Osteoblast (primary cell): Measurements from ENCODE around the gene FRMD4A. TPM values are rescaled to one million over a fixed set of nuclear protein-coding genes. Genes with fewer than 3 reads are reported as not detected.
A peak's percentile ranks its signal among the peaks of the same experiment; 100 is the strongest.

Experiments used
- DNase-seq: peaks from one replicate; pipeline ENCODE4 v3.0.0; 2011; ENCODE audit warnings: low spot score, mixed read lengths; ENCODE audit not compliant: insufficient read length; ENCODE audit errors: missing footprints
- H2AFZ ChIP-seq: 2 replicates; pipeline ENCODE4 v1.6.0; 2011; ENCODE audit warnings: mild to moderate bottlenecking, low read length
- H3K27ac ChIP-seq: 2 replicates; pipeline ENCODE4 v1.5.1; 2011; ENCODE audit warnings: mild to moderate bottlenecking, low read depth, low read length, moderate library complexity
- H3K27me3 ChIP-seq: 2 replicates; pipeline ENCODE4 v1.6.0; 2012; ENCODE audit warnings: mild to moderate bottlenecking, control low read depth, inconsistent platforms, low read length, moderate library complexity; ENCODE audit not compliant: insufficient read depth
- H3K36me3 ChIP-seq: 2 replicates; pipeline ENCODE4 v1.5.1; 2011; ENCODE audit warnings: mild to moderate bottlenecking, low read length, control low read depth, moderate library complexity; ENCODE audit not compliant: insufficient read depth
- H3K4me1 ChIP-seq: 2 replicates; pipeline ENCODE4 v1.5.1; 2011; ENCODE audit warnings: mild to moderate bottlenecking, low read length, control low read depth, moderate library complexity; ENCODE audit not compliant: insufficient read depth
- H3K4me2 ChIP-seq: 2 replicates; pipeline ENCODE4 v1.6.0; 2011; ENCODE audit warnings: mild to moderate bottlenecking, low read length; ENCODE audit not compliant: insufficient read depth
- H3K4me3 ChIP-seq: fragments of 200-600 bp; sonication (generic); 3 replicates; pipeline ENCODE4 v1.5.1; 2012; ENCODE audit warnings: mild to moderate bottlenecking, low read length, inconsistent platforms; ENCODE audit not compliant: insufficient read depth
- H3K79me2 ChIP-seq: 2 replicates; pipeline ENCODE4 v1.6.0; 2012; ENCODE audit warnings: mild to moderate bottlenecking, low read length, control low read depth, inconsistent platforms; ENCODE audit not compliant: insufficient read depth
- H3K9me3 ChIP-seq: 2 replicates; pipeline ENCODE4 v1.5.1; 2011; ENCODE audit warnings: low read depth, low read length, control low read depth
- H4K20me1 ChIP-seq: 2 replicates; pipeline ENCODE4 v1.6.0; 2012; ENCODE audit warnings: mild to moderate bottlenecking, low read length, control low read depth; ENCODE audit not compliant: insufficient read depth
- CTCF ChIP-seq: IDR thresholded peaks from 2 replicates; pipeline ENCODE4 v1.5.1; 2011; ENCODE audit warnings: mild to moderate bottlenecking, low read depth, low read length, moderate library complexity; ENCODE audit errors: extremely low read depth
- total RNA-seq: library from RNA; depleted of rRNA; stranded (reverse); fragments of >200 nt; gene quantifications from 2 replicates; pipeline ENCODE4 v1.2.3, GENCODE V29; 2012

The FRMD4A gene
- total RNA-seq, 1 donor = 41.3 TPM

GRCh38 chr10:13632884-13633440, 697.8 kb downstream of the FRMD4A start:
- H3K27ac ChIP-seq = peak overlapping the region; percentile 57
- H3K27me3 ChIP-seq = no peaks in the 10 kb centered on the region
- no peak for DNase-seq
- TF ChIP-seq CTCF = no peak
- no peak overlapping the region for H3K4me3 ChIP-seq
- H3K9me3 ChIP-seq = no peaks in the 10 kb centered on the region
- H4K20me1 ChIP-seq = peaks cover 4% of the 10 kb centered on the region
- H3K79me2 ChIP-seq = no peaks in the 10 kb centered on the region
- H3K4me1 ChIP-seq = peaks cover 24% of the 10 kb centered on the region
- no peak overlapping the region for H3K4me2 ChIP-seq
- peaks cover 9% of the 10 kb centered on the region for H3K36me3 ChIP-seq
- H2AFZ ChIP-seq = no peak overlapping the region

- no peaks in the 10 kb centered on the region for H3K9me3 ChIP-seq
- H3K27ac ChIP-seq = no peak overlapping the region
- peaks cover 9% of the 10 kb centered on the region for H3K36me3 ChIP-seq
- H2AFZ ChIP-seq = no peak overlapping the region
- no peak for DNase-seq
- no peak overlapping the region for H3K4me2 ChIP-seq
- no peak overlapping the region for H3K4me3 ChIP-seq
- H3K27me3 ChIP-seq = no peaks in the 10 kb centered on the region
- H3K79me2 ChIP-seq = no peaks in the 10 kb centered on the region
- peaks cover 19% of the 10 kb centered on the region for H3K4me1 ChIP-seq
- H4K20me1 ChIP-seq = peaks cover 3% of the 10 kb centered on the region
- no peak for TF ChIP-seq CTCF
Measured at GRCh38 chr10:13632440-13632839, 698.3 kb downstream of the FRMD4A start.

GRCh38 chr10:13631594-13631993, 699.1 kb downstream of the FRMD4A start:
- Histone ChIP-seq H3K27ac (no peak overlapping the region), H3K27me3 (no peaks in the 10 kb centered on the region), H3K36me3 (peaks cover 9% of the 10 kb centered on the region), H2AFZ (no peak overlapping the region), H3K4me2 (no peak overlapping the region), H3K4me3 (no peak overlapping the region), H3K4me1 (peaks cover 12% of the 10 kb centered on the region), H3K9me3 (no peaks in the 10 kb centered on the region), H4K20me1 (no peaks in the 10 kb centered on the region), H3K79me2 (no peaks in the 10 kb centered on the region)
- TF ChIP-seq CTCF = no peak
- DNase-seq = no peak

GRCh38 chr10:13630231-13630630, 700.5 kb downstream of the FRMD4A start:
- H3K9me3 ChIP-seq = no peaks in the 10 kb centered on the region
- H3K79me2 ChIP-seq = no peaks in the 10 kb centered on the region
- H3K4me3 ChIP-seq = no peak overlapping the region
- H3K27ac ChIP-seq = no peak overlapping the region
- no peak overlapping the region for H3K4me2 ChIP-seq
- H4K20me1 ChIP-seq = no peaks in the 10 kb centered on the region
- DNase-seq = no peak
- H3K36me3 ChIP-seq = peaks cover 9% of the 10 kb centered on the region
- no peak for TF ChIP-seq CTCF
- H3K4me1 ChIP-seq = peaks cover 12% of the 10 kb centered on the region
- H2AFZ ChIP-seq = no peak overlapping the region
- no peaks in the 10 kb centered on the region for H3K27me3 ChIP-seq
